Activated T-cell treated with anti-CD3 and anti-CD28 coated beads, Interleukin-2, amount 50 U/mL, for 24 hours (primary cell): Measurements from ENCODE around the gene PBX4.
A peak's percentile ranks its signal among the peaks of the same experiment; 100 is the strongest.

Source experiments
- DNase-seq: peaks from one replicate; pipeline ENCODE4 v3.0.0-alpha.2; 2020
- H3K27ac Mint-ChIP-seq: 2 replicates; pipeline ENCODE4 v1.8.0; 2020; ENCODE audit warnings: mild to moderate bottlenecking, mixed read lengths
- H3K27me3 Mint-ChIP-seq: 2 replicates; pipeline ENCODE4 v1.8.0; 2020; ENCODE audit warnings: mixed read lengths
- H3K36me3 Mint-ChIP-seq: 2 replicates; pipeline ENCODE4 v1.8.0; 2020; ENCODE audit warnings: low read depth, mixed read lengths
- H3K4me1 Mint-ChIP-seq: 2 replicates; pipeline ENCODE4 v1.8.0; 2020; ENCODE audit warnings: low read depth, mixed read lengths
- H3K4me3 Mint-ChIP-seq: 2 replicates; pipeline ENCODE4 v1.8.0; 2020; ENCODE audit warnings: mild to moderate bottlenecking, moderate library complexity, mixed read lengths
- H3K9me3 Mint-ChIP-seq: 2 replicates; pipeline ENCODE4 v1.8.0; 2020; ENCODE audit warnings: mixed read lengths

PBX4 gene

GRCh38 chr19:19531951-19532805 lies 86.3 kb downstream of the PBX4 start:
- no peak overlapping the region for H3K4me3 Mint-ChIP-seq
- peak overlapping the region; percentile 79 for H3K27ac Mint-ChIP-seq
- peaks cover 40% of the 10 kb centered on the region for H3K36me3 Mint-ChIP-seq

DNA sequence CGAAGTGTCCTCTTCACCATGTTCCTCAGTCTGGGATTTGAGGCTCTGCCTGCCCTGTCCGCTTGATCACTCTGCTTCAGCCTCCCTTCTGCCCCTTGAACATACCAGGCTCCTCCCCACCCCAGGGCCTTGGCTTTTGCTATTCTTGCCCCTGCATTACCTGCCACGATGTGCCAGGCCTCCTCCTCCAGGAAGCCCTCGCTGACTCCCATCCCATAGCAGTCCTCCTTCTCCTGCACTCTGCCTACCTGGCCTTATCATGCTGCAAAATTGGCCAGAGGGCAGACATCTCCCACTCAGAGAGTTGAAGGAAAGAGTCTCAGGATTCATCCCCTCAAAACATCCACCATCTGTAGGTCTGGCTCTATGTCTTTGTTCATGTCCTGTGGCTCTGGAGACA lies 87.6 kb downstream of the PBX4 start:
- H3K4me3 Mint-ChIP-seq, result no peak overlapping the region
- H3K36me3 Mint-ChIP-seq, result peaks cover 52% of the 10 kb centered on the region
- H3K9me3 Mint-ChIP-seq, result no peaks in the 10 kb centered on the region
- H3K4me1 Mint-ChIP-seq, result peaks cover 12% of the 10 kb centered on the region
- DNase-seq, result no peak
- H3K27me3 Mint-ChIP-seq, result no peaks in the 10 kb centered on the region
- peak overlapping the region; percentile 60 for H3K27ac Mint-ChIP-seq

More at GRCh38 chr19:19531951-19532805, 86.3 kb downstream of the PBX4 start:
- H3K4me1 Mint-ChIP-seq, result peaks cover 7% of the 10 kb centered on the region
- H3K27me3 Mint-ChIP-seq, result no peaks in the 10 kb centered on the region
- no peaks in the 10 kb centered on the region for H3K9me3 Mint-ChIP-seq
- peak; percentile 92 for DNase-seq

- peaks cover 12% of the 10 kb centered on the region for H3K4me1 Mint-ChIP-seq
- H3K27me3 Mint-ChIP-seq, result no peaks in the 10 kb centered on the region
- peaks cover 52% of the 10 kb centered on the region for H3K36me3 Mint-ChIP-seq
- H3K9me3 Mint-ChIP-seq, result no peaks in the 10 kb centered on the region
- H3K27ac Mint-ChIP-seq, result no peak overlapping the region
- DNase-seq, result no peak
- no peak overlapping the region for H3K4me3 Mint-ChIP-seq
Measured at GRCh38 chr19:19530423-19530804, 88.1 kb downstream of the PBX4 start.

DNA sequence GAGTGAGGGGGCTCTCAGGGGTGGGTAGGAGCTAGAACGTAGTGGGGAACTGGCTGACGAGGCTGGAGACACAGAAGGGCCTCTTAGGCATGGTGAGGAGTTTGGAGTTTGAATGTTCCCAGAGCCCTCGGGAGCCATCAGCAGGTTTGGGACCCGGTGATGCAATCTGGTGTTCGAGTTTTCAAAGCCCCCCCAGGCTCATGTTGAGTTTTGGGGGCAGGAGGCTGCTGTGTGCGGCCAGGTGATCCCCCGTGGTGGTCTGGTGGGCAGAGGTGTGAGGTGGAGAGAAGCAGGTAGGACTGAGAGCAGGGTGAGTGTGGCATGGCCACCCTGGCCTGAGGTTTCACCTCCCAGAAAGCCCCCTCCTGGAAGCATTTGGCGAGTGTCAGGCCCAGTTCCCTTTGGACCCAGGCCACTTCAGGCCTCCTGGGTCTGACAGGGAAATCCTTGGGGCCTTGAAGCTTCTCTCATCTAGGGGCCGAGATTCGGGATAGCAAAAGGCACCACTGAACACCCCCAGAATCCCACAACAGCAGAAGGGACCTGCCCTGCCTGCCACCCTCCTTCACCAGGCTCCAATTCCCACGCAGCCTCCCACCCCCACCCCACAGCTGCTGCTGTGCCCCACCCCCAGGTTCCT lies 88.6 kb downstream of the PBX4 start:
- Mint-ChIP-seq H3K9me3 (no peaks in the 10 kb centered on the region), H3K27me3 (no peaks in the 10 kb centered on the region), H3K4me3 (no peak overlapping the region), H3K27ac (peak overlapping the region; percentile 36), H3K4me1 (peaks cover 12% of the 10 kb centered on the region), H3K36me3 (peaks cover 57% of the 10 kb centered on the region)
- DNase-seq, result no peak

GRCh38 chr19:19528721-19529490 lies 89.6 kb downstream of the PBX4 start, which contains the start of gene YJEFN3:
TSS of gene YJEFN3 (plus strand) at chr19:19528911. CDS start at chr19:19528933, 22 bp downstream.
- no peaks in the 10 kb centered on the region for H3K9me3 Mint-ChIP-seq
- H3K36me3 Mint-ChIP-seq, result peaks cover 67% of the 10 kb centered on the region
- H3K27me3 Mint-ChIP-seq, result no peaks in the 10 kb centered on the region
- H3K4me1 Mint-ChIP-seq, result peaks cover 16% of the 10 kb centered on the region
- no peak for DNase-seq
- peak within 1 kb of the TSS; percentile 36 for H3K27ac Mint-ChIP-seq
- no peak within 1 kb of the TSS for H3K4me3 Mint-ChIP-seq

GRCh38 chr19:19527674-19528625 lies 90.5 kb downstream of the PBX4 start:
- Mint-ChIP-seq H3K9me3 (no peaks in the 10 kb centered on the region), H3K27me3 (no peaks in the 10 kb centered on the region), H3K4me1 (peaks cover 19% of the 10 kb centered on the region), H3K4me3 (no peak overlapping the region), H3K36me3 (peaks cover 70% of the 10 kb centered on the region), H3K27ac (peak overlapping the region; percentile 18)
- DNase-seq, result no peak

GRCh38 chr19:19527371-19527656 lies 91.2 kb downstream of the PBX4 start:
- Mint-ChIP-seq H3K4me3 (no peak overlapping the region), H3K27me3 (no peaks in the 10 kb centered on the region)

GRCh38 chr19:19526581-19527370 lies 91.7 kb downstream of the PBX4 start:
- H3K4me3 Mint-ChIP-seq, result no peak overlapping the region
- no peak for DNase-seq
- no peaks in the 10 kb centered on the region for H3K9me3 Mint-ChIP-seq
- H3K27me3 Mint-ChIP-seq, result no peaks in the 10 kb centered on the region
- peaks cover 19% of the 10 kb centered on the region for H3K4me1 Mint-ChIP-seq
- peaks cover 72% of the 10 kb centered on the region for H3K36me3 Mint-ChIP-seq
- peak overlapping the region; percentile 40 for H3K27ac Mint-ChIP-seq

More at GRCh38 chr19:19527371-19527656, 91.2 kb downstream of the PBX4 start:
- no peaks in the 10 kb centered on the region for H3K9me3 Mint-ChIP-seq
- DNase-seq, result no peak
- peaks cover 75% of the 10 kb centered on the region for H3K36me3 Mint-ChIP-seq
- H3K4me1 Mint-ChIP-seq, result peaks cover 22% of the 10 kb centered on the region
- H3K27ac Mint-ChIP-seq, result no peak overlapping the region

DNA sequence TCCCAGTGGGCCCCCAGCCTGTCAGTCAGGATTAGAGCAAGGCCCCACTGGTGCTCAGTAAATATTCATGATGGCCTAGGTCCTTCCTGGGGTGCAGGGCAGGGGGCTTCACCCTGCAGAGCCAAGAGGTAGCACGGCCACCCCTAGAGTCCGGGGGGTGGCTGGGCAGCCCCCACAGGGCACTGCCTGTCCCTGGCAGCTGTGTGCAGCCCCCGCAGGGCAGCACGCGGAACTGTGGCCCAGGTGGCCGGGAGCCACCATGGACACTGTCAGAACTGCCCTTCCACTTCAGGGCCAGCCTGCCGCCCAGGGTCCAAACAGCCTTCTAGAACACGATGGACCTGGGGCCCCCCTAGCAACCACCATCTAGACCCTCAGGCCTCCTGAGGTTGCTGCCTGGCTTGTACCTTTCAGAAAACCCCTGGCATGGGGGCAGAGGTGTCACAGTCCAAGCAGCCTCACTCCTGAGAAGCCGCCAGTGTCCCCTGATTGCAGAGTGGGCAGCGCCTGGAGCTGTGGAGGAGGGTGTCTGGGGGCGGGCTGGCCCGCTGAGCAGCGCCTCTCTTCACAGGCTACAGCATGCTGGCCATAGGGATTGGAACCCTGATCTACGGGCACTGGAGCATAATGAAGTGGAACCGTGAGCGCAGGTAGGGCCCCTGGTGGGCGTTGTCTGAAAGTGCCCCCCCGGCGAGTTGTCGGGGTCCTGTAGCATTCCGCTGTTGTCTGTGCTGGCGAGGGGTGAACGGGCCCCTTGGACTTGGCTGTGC lies 92.7 kb downstream of the PBX4 start:
- Mint-ChIP-seq H3K4me1 (peaks cover 23% of the 10 kb centered on the region), H3K27me3 (no peaks in the 10 kb centered on the region), H3K4me3 (no peak overlapping the region), H3K36me3 (peaks cover 70% of the 10 kb centered on the region), H3K27ac (peak overlapping the region; percentile 59), H3K9me3 (no peaks in the 10 kb centered on the region)
- no peak for DNase-seq

- no peak for DNase-seq
- H3K27me3 Mint-ChIP-seq, result no peaks in the 10 kb centered on the region
- H3K4me3 Mint-ChIP-seq, result no peak overlapping the region
- peaks cover 75% of the 10 kb centered on the region for H3K36me3 Mint-ChIP-seq
- peaks cover 37% of the 10 kb centered on the region for H3K4me1 Mint-ChIP-seq
- no peaks in the 10 kb centered on the region for H3K9me3 Mint-ChIP-seq
- peak overlapping the region; percentile 22 for H3K27ac Mint-ChIP-seq
Measured at GRCh38 chr19:19524053-19524452, 94.4 kb downstream of the PBX4 start.

DNA sequence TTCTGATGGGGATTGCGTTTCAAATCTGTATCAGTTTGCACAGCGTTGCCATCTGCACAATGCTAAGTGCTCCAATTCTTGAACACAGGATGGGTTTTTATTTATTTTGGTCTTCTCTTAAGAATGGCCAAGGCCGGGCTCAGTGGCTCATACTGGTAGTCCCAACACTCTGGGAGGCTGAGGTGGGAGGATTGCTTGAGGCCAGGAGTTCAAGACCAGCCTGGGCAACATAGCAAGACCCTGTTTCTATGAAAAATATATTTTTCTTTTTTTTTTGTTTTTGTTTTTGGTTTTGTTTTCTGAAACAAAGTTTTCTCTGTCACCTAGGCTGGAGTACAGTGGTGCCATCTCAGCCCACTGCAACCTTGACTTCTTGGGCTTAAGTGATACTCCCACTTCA lies 95.3 kb downstream of the PBX4 start:
- peaks cover 40% of the 10 kb centered on the region for H3K4me1 Mint-ChIP-seq
- DNase-seq, result no peak
- no peak overlapping the region for H3K4me3 Mint-ChIP-seq
- no peaks in the 10 kb centered on the region for H3K27me3 Mint-ChIP-seq
- no peaks in the 10 kb centered on the region for H3K9me3 Mint-ChIP-seq
- no peak overlapping the region for H3K27ac Mint-ChIP-seq
- H3K36me3 Mint-ChIP-seq, result peaks cover 74% of the 10 kb centered on the region

- H3K36me3 Mint-ChIP-seq, result peaks cover 73% of the 10 kb centered on the region
- no peak overlapping the region for H3K4me3 Mint-ChIP-seq
- H3K4me1 Mint-ChIP-seq, result peaks cover 49% of the 10 kb centered on the region
- H3K9me3 Mint-ChIP-seq, result no peaks in the 10 kb centered on the region
- H3K27ac Mint-ChIP-seq, result peak overlapping the region; percentile 44
- H3K27me3 Mint-ChIP-seq, result no peaks in the 10 kb centered on the region
- no peak for DNase-seq
Measured at GRCh38 chr19:19520989-19521388, 97.5 kb downstream of the PBX4 start.

DNA sequence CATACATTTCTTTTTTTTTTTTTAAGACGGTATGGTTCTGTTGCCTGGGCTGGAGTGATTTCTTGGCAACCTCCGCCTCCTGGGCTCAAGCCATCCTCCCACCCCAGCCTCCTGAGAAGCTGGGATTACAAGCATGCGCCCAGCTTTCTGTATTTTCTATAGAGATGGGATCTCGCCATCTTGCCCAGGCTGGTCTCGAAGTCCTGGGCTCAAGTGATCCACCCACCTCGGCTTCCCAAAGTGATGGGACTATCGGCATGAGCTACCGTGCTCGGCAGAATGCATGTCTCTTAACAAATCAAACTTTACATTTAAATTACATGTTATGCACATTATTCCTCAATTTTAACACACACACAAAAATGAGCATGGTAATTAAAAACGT lies 101.3 kb downstream of the PBX4 start:
- Mint-ChIP-seq H3K9me3 (no peaks in the 10 kb centered on the region), H3K27me3 (no peaks in the 10 kb centered on the region), H3K4me3 (peak overlapping the region; percentile 95), H3K36me3 (peaks cover 61% of the 10 kb centered on the region), H3K27ac (peak overlapping the region; percentile 97), H3K4me1 (peaks cover 43% of the 10 kb centered on the region)
- DNase-seq, result no peak
